ENCODE measurements around the gene NLN.
"Not testable (repeated sequence)": the region's sequence is repeated elsewhere in the genome, so short reads cannot be mapped to it uniquely, and the experiment has no call there.

The NLN gene

GRCh38 chr5:65775476-65775875 is 53.5 kb downstream of the NLN start:
- DNase-seq, result no peak

GRCh38 chr5:65776441-65777141 is 54.6 kb downstream of the NLN start:
- DNase-seq, result no peak

- no peak for DNase-seq
These were observed 56.1 kb downstream of the NLN start for GRCh38 chr5:65778126-65778525.

DNA sequence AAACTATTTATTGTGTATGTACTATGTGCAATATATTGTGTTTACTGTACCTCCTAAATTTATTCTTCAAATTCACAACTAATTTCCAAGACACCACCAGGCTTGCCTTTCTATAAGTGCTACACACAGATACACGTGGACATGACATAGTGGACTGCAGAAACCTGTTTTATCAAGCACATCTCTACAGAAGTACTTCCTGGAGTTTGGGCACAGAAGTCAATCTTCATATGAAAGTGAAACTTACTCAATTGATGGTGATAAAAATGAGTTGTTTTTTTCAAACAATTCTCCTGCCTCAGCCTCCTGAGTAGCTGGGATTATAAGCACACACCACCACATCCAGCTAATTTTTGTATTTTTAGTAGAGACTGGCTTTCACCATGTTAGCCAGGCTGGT is 57.6 kb downstream of the NLN start:
- peak in 1 of 2 donors; percentile 31 for DNase-seq

- not testable (repeated sequence) for DNase-seq
These were observed 66.3 kb downstream of the NLN start for GRCh38 chr5:65788296-65788695.

- peak; percentile 21 to 59 for DNase-seq
These were observed 68.6 kb downstream of the NLN start for GRCh38 chr5:65790371-65791163.

GRCh38 chr5:65791712-65792673 is 70.0 kb downstream of the NLN start:
- DNase-seq, result no peak

- DNase-seq, result no peak
These were observed 74.3 kb downstream of the NLN start for GRCh38 chr5:65796269-65796668.

DNA sequence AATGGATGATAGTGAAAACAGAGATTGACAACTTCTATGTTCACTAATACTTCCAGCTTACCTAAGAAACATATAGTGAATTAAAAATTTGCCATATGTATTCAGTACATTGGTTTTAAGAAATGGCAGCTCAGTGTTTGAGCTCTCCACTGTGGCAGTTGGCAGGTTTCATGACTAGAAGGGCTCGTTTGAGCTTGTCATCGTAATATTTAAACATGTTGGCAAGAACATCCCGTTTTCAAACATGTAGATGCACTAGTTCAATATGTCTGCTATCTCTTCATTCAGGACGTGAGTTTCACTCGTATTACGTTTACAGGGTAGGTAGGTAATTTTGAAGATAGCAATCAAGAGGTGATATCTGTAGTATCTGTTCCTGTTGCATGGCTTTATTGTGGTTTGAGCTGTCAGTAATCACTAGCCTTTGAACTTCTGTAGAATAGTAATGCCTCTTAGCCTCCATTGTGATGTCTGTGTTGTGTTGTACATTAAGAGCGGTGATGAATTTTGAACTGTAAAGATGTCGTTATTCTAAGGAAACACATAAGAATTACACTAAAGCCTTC is 74.8 kb downstream of the NLN start:
- peak in 1 of 2 donors; percentile 24 for DNase-seq

- DNase-seq, result no peak
These were observed 75.5 kb downstream of the NLN start for GRCh38 chr5:65797481-65797880.

- no peak for DNase-seq
These were observed 77.9 kb downstream of the NLN start for GRCh38 chr5:65799857-65800256.

- DNase-seq, result no peak
These were observed 78.8 kb downstream of the NLN start for GRCh38 chr5:65800775-65801174.

GRCh38 chr5:65801352-65801783 is 79.4 kb downstream of the NLN start:
- DNase-seq, result no peak

GRCh38 chr5:65802080-65802479 is 80.1 kb downstream of the NLN start:
- no peak for DNase-seq

DNA sequence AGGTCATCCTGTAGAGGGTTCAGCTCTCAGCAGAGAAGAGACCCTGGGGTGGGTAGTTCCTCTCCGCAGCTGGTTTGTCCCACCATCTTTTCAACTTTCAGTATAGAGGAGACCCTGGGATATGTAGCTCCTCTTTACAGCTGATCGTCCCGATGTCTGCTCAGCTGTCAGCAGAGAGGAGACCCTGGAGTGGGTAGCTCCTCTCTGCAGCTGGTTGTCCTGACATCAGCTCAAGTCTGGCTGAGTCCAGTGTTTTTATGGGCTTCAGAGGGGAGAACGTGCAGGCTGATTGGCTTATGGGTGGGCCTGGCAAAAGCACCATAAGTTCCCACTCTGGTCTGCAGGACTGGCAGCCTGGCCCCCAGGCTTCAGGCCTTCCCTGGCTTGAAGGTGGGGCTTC is 80.8 kb downstream of the NLN start:
- no peak for DNase-seq

DNA sequence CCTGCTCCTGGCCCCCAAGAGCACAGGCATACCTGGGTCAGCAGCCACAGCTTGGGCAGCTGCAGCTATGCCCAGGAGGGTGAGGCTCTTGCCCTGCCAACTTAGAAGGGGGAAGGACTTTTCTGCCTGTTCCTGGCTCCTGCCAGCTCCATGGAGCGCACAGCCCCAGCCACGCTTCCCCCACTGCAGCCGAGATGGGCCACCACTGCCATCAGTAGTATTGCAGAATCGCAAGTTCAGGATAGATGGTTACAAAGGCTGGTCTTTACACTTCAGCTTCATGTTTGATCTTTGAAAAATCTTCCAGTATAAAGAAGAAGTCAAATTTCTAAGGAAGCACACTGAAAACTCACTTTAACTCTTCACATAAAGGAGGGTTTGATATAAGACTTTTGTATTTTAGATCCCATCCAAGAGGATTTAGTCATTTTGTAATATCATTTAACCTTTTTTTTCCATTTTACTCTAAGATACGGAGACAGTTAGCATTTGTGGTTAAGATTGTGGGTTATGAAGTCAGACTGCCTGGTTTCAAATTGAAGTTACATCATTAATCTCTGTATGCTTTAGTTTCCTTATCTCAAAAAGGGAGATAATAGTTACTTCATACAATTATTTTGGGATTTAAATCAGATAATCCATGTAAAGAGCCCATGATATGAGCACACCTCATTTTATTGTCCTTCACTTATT is 81.8 kb downstream of the NLN start:
- DNase-seq, result no peak

- no peak for DNase-seq
These were observed 83.1 kb downstream of the NLN start for GRCh38 chr5:65805089-65805488.

- not testable (repeated sequence) for DNase-seq
These were observed 85.5 kb downstream of the NLN start for GRCh38 chr5:65807494-65807893.

DNA sequence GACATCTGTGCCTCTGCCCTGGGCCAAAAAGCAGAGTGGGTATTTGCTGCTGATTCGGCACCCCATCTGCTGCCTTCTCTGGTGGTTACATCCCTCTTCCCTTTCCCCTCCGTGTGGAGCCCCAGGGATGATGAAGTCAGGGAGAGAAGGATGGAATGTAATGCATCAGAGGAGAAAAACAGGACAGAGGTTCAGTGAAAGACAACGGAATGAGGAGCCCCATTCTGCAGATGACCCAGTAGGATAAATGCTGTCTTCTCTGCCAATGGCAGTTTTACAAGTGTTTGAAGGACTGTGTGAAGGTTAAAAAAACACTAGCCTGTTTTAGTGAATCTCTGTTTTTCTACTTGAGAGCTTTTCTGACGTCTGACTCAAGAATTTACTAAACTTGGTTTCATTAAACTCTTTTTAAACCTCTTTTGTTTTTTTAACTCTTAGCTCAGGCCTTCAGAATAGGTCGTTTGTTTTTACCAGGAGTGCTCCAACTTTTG is 86.3 kb downstream of the NLN start:
- no peak for DNase-seq

GRCh38 chr5:65808818-65809217 is 86.8 kb downstream of the NLN start:
- DNase-seq, result no peak

DNA sequence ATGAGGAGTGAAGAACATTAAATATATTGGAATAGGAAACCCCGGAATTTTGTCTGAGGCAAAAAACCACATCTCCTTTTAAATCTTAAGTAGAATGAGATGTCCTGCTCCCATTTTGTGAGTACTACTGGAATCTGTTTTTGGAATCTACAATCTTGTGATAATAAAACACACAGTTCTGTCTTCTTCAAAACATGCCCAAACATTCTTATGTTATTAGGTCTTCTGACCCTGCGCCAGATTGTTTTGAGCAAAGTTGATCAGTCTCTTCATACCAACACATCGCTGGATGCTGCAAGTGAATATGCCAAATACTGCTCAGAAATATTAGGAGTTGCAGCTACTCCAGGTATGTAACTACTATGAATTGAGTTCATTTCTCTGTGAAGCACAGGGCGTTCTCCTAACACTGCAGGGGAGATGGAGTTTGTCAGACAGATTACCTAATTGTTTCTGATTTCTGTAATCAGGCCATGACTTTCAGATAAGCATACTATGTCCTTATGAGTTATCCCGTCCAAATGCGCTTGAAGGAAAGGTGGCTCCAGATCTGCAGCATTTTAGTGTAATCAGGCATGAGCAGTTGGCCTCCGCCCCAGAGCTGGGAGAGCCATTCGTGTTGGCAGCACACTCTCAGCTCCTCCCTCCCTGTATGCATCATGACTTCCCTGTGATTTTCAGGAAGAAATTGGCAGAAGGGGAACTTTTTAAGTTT is 88.0 kb downstream of the NLN start:
- no peak for DNase-seq

Measured in CD4-positive, alpha-beta T cell treated with Interleukin-1 beta for 1 hour (primary cell).